GM19351 (cell line): Measurements from ENCODE around the gene RBM8A.
"Not testable (repeated sequence)": the region's sequence is repeated elsewhere in the genome, so short reads cannot be mapped to it uniquely, and the experiment has no call there.

Source experiments
- ATAC-seq: cut with Tn5 transposase; IDR thresholded peaks from one replicate; pipeline ENCODE4 v1.9.1; 2021; ENCODE audit warnings: mild to moderate bottlenecking, moderate library complexity; ENCODE audit not compliant: unreplicated experiment

The RBM8A gene

GRCh38 chr1:145956781-145957442 is 29.6 kb upstream of the RBM8A start:
- no peak for ATAC-seq

GRCh38 chr1:145956361-145956760 is 29.1 kb upstream of the RBM8A start:
- no peak for ATAC-seq

GRCh38 chr1:145955436-145955835 is 28.2 kb upstream of the RBM8A start:
- ATAC-seq: no peak

- no peak for ATAC-seq
Measured at GRCh38 chr1:145953861-145954260, 26.6 kb upstream of the RBM8A start.

GRCh38 chr1:145952903-145953302 is 25.6 kb upstream of the RBM8A start:
- no peak for ATAC-seq

GRCh38 chr1:145951526-145951925 is 24.2 kb upstream of the RBM8A start:
- ATAC-seq: no peak

- ATAC-seq: no peak
Measured at GRCh38 chr1:145949219-145949618, 21.9 kb upstream of the RBM8A start.

GRCh38 chr1:145947551-145947950 is 20.3 kb upstream of the RBM8A start:
- ATAC-seq: no peak

- no peak for ATAC-seq
Measured at GRCh38 chr1:145946477-145946986, 19.2 kb upstream of the RBM8A start.

GRCh38 chr1:145944532-145944931 is 17.2 kb upstream of the RBM8A start:
- no peak for ATAC-seq

- ATAC-seq: no peak
Measured at GRCh38 chr1:145942871-145943270, 15.6 kb upstream of the RBM8A start.

- no peak for ATAC-seq
Measured at GRCh38 chr1:145942405-145942804, 15.1 kb upstream of the RBM8A start.

GRCh38 chr1:145937436-145937835 is 10.2 kb upstream of the RBM8A start:
- ATAC-seq: no peak

- no peak for ATAC-seq
Measured at GRCh38 chr1:145936247-145936646, 9.0 kb upstream of the RBM8A start.

- no peak for ATAC-seq
Measured at GRCh38 chr1:145935708-145936107, 8.4 kb upstream of the RBM8A start.

GRCh38 chr1:145932522-145933009 is 5.3 kb upstream of the RBM8A start:
- ATAC-seq: not testable (repeated sequence)

GRCh38 chr1:145927916-145928643 is 796 bp upstream of the RBM8A start:
- no peak for ATAC-seq

- no peak for ATAC-seq
Measured at GRCh38 chr1:145926686-145927062, 610 bp downstream of the RBM8A start.

- no peak for ATAC-seq
Measured at GRCh38 chr1:145922266-145922665, 5.0 kb downstream of the RBM8A start.

GRCh38 chr1:145920297-145920696 is 7.0 kb downstream of the RBM8A start:
- ATAC-seq: not testable (repeated sequence)

GRCh38 chr1:145918992-145919939 is 8.0 kb downstream of the RBM8A start:
- peak; percentile 89 for ATAC-seq
